Astrocyte of the spinal cord (primary cell): Measurements from ENCODE around the gene CDS2.
A peak's percentile ranks its signal among the peaks of the same experiment; 100 is the strongest.

ENCODE experiments used
- DNase-seq: peaks from one replicate; pipeline ENCODE4 v3.0.0; 2011; ENCODE audit warnings: low read depth, low spot score
- H3K4me3 ChIP-seq: 2 replicates; pipeline ENCODE4 v1.5.1; 2011; ENCODE audit warnings: low read depth, mild to moderate bottlenecking, low read length, moderate library complexity
- CTCF ChIP-seq: IDR thresholded peaks from 2 replicates; pipeline ENCODE4 v1.5.1; 2012; ENCODE audit warnings: low read depth, mild to moderate bottlenecking, low read length, inconsistent platforms
- in situ Hi-C: cut with HindIII; loops from 2 replicates; pipeline ENCODE4 v1.10.0; 2017; ENCODE audit warnings: low sequenced_read_pairs

The CDS2 gene

GRCh38 chr20:5190444-5190843 is 63.6 kb downstream of the CDS2 start:
- in situ Hi-C loops: no loop called here
- no peak overlapping the region for H3K4me3 ChIP-seq
- no peak for TF ChIP-seq CTCF
- no peak for DNase-seq

- peak; percentile 77 for DNase-seq
- TF ChIP-seq CTCF: peak; percentile 67
- in situ Hi-C loops: no loop called here
- no peak overlapping the region for H3K4me3 ChIP-seq
Observed at GRCh38 chr20:5191829-5192569, 65.2 kb downstream of the CDS2 start.

GRCh38 chr20:5192570-5193431 is 66.0 kb downstream of the CDS2 start:
- in situ Hi-C loops: no loop called here
- DNase-seq: no peak
- no peak for TF ChIP-seq CTCF
- no peak overlapping the region for H3K4me3 ChIP-seq

GRCh38 chr20:5195655-5196054 is 68.8 kb downstream of the CDS2 start:
- TF ChIP-seq CTCF: no peak
- peak; percentile 42 for DNase-seq
- no peak overlapping the region for H3K4me3 ChIP-seq
- in situ Hi-C loops: no loop called here

- in situ Hi-C loops: no loop called here
- no peak for DNase-seq
- no peak overlapping the region for H3K4me3 ChIP-seq
- no peak for TF ChIP-seq CTCF
Observed at GRCh38 chr20:5196149-5196548, 69.3 kb downstream of the CDS2 start.

GRCh38 chr20:5197270-5197827 is 70.5 kb downstream of the CDS2 start:
- no peak overlapping the region for H3K4me3 ChIP-seq
- no peak for DNase-seq
- no peak for TF ChIP-seq CTCF
- in situ Hi-C loops: no loop called here
